Effector CD4-positive, alpha-beta T cell (primary cell): Measurements from ENCODE around the gene M6PR.
"Not testable (repeated sequence)": the region's sequence is repeated elsewhere in the genome, so short reads cannot be mapped to it uniquely, and the experiment has no call there.

ENCODE experiments used
- DNase-seq: peaks from one replicate; pipeline ENCODE4 v3.0.0-alpha.2; 2020

Gene M6PR

GRCh38 chr12:8911606-8912268 lies 37.7 kb downstream of the M6PR start:
- no peak for DNase-seq

DNA sequence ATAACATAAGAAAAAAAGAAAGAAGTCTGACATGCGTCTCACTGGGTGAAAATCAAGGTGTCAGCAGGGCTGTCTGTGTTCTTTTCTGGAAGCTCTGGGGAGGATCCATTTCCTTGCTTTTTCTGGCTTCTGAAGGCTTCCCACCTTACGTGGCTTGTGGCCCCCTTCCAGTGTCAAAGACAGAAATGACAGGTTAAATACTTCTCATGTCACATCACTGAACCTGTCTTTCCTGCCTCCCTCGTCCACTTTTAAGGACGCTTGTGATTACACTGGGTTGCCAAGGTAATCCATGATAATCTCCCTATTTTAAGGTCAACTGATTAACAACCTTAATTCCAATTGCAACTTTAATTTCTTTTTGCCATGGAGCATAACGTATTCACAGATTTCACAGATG lies 39.7 kb downstream of the M6PR start:
- no peak for DNase-seq

DNA sequence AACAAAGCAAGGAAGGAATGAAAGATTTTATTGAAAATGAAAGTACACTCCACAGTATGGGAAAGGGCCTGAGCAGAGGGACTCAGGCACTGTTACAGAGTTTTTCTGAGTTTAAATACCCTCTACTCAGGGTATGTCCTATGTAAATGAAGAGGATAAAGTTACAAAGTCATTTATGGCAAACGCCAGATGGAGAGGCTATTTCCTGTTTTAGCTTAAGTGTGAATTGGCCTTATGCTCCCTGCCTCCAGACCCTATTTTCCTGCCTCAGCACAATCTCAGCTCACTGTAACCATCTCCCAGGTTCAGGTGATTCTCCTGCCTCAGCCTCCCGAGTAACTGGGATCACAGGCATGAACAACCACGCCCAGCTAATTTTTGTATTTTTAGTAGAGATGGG lies 41.9 kb downstream of the M6PR start:
- DNase-seq = no peak

GRCh38 chr12:8906266-8907180 lies 42.9 kb downstream of the M6PR start:
- DNase-seq = no peak

DNA sequence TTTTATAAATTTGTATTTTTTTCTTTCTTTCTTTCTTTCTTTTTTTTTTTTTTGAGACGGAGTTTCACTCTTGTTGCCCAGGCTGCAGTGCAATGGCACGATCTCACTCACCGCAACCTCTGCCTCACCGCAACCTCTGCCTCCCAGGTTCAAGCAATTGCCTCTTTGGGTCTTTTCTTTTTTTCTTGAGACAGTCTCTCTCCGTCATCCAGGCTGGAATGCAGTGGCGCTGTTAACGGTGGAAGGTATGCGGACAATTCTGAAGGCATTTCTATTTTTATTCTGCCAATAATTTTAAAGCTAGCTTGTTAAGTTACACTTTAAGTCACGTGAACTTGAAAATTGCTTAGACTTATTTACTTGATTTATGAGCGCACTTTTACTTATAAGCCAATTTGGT lies 43.9 kb downstream of the M6PR start:
- no peak for DNase-seq

- DNase-seq = no peak
Measured at GRCh38 chr12:8904665-8905064, 44.8 kb downstream of the M6PR start.

GRCh38 chr12:8903646-8904045 lies 45.8 kb downstream of the M6PR start:
- no peak for DNase-seq

GRCh38 chr12:8902703-8903102 lies 46.7 kb downstream of the M6PR start:
- DNase-seq = not testable (repeated sequence)

DNA sequence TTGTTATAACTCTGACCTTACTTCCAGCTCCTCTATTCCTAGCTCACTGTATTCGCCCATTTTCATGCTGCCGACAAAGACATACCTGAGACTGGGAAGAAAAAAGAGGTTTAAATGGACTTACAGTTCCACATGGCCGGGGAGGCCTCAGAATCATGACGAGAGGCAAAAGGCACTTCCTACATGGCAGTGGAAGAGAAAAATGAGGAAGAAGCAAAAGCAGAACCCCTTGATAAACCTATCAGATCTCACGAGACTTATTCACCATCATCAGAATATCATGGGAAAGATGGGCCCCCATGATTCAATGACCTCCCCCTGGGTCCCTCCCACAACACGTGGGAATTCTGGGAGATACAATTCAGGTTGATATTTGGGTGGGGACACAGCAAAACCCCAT lies 49.6 kb downstream of the M6PR start:
- DNase-seq = no peak

DNA sequence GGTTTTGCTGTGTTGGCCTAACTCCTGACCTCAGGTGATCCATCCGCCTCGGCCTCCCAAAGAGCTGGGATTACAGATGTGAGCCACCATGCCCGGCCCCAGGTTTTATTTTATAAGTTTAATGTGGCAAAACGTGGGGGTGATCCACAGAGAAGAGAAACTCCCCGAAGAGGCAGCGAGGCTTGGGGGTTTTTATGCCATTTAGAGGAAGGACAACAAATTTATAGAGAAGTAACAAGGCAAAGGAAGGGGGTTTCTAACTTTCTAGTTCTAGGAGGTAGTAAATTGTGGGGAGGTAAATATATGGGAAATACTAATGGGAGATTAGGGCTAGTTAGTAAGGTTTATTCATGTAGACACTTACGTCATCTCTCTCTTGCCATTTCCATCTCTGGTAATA lies 52.4 kb downstream of the M6PR start:
- DNase-seq = no peak

DNA sequence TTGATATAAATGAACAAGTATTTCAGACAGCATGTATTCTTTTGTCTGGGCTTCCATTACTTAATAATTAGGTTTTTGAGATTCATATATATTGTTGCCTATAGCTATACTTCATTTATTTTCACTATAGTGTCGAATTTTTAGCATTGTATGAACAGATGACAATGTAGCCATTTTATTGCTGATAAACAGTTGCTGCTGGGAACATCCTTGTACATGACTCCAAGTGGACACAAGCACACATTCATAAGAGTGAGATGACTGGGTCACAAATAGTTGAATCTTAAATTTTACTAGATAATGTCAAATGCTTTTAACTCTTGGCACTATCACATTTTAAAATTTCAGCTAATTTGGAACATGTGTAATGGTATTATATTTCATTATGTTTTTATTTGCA lies 54.5 kb downstream of the M6PR start:
- DNase-seq = no peak

DNA sequence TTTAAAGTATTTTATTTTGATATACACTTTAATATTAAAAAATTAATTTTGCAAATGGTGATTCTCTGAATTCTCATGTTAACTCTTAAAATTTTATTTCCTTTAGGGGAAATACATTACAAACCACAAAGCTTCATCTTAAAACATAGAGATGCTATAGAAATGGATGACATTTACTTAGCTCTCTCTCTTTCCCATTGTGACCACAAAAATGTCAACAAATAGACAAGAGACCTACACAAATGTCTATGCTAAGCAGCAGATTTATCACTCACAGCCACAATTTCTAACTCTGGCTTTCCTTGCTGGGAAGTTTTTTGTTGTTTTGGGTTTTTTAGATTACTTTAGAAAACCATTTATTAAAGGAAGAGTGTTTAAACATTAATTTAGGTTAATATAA lies 55.1 kb downstream of the M6PR start:
- DNase-seq = no peak

DNA sequence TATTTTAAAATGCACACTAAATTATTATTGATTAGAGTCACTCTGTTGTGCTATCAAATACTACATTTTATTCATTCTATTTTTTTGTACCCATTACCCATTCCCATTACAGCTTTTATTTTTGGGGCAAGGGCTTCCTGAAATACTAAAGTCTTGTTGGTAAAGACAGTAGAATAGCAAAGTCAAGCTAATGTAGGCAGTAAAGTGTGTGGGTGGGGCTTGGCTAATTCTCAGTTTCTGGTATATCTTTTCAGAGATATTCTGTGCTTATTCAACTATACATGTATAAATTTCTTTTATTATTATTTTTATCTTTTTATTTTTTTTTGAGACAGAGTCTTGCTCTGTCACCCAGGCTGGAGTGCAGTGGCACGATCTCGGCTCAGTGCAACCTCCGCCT lies 57.5 kb downstream of the M6PR start:
- DNase-seq = no peak
